Measurements from ENCODE around the gene RTN1.

RTN1 gene

DNA sequence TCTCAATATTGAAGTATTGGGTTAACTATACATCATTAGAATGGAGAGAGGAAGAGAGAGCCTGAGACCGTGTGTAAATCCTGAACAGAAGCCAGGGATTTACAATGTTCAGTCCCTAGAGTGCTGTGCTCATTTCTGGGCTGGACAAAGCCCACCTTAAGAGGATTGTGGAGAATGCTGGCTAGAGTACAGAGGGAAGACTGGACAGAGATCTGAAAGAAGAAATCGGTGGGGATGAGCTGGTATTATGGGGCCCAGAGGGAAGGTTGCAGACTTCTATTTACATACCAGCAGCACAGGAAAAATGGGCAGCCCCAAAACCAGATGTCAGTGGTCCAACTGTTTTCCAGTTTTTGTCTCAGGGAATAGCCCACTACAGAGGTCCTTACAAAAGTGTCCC lies 42.3 kb downstream of the RTN1 start:
- Histone ChIP-seq H3K79me2 (ENCODE audit: low read length) (no peaks in the 10 kb centered on the region), H3K4me3 (ENCODE audit: low read length) (no peak overlapping the region), H3K4me2 (ENCODE audit: low read depth, low read length) (no peak overlapping the region), H3K4me1 (ENCODE audit: low read length) (no peaks in the 10 kb centered on the region), H3K36me3 (replicated peaks; ENCODE audit: insufficient read depth, low read length) (no peaks in the 10 kb centered on the region), H3F3A (ENCODE audit: insufficient read depth, low read length) (no peaks in the 10 kb centered on the region), H3K27ac (ENCODE audit: low read length) (no peak overlapping the region), H3K27me3 (replicated peaks; ENCODE audit: insufficient read depth, low read length) (no peaks in the 10 kb centered on the region), H4K20me1 (ENCODE audit: insufficient read depth, low read length) (no peaks in the 10 kb centered on the region), H3K9me2 (replicated peaks; ENCODE audit: insufficient read depth, low read length) (no peaks in the 10 kb centered on the region), H3K9me3 (replicated peaks; ENCODE audit: insufficient read depth, low read length) (no peaks in the 10 kb centered on the region), H3K9ac (ENCODE audit: low read length) (no peak overlapping the region), H2AFZ (ENCODE audit: low read length) (no peak overlapping the region)
- no peak for DNase-seq
- TF ChIP-seq EZH2phosphoT487 (IDR thresholded peaks at IDR 0.05; ENCODE audit: low read length) (no peak), EZH2 (optimal IDR thresholded peaks at IDR 0.05; ENCODE audit: low read depth, low read length) (no peak)

DNA sequence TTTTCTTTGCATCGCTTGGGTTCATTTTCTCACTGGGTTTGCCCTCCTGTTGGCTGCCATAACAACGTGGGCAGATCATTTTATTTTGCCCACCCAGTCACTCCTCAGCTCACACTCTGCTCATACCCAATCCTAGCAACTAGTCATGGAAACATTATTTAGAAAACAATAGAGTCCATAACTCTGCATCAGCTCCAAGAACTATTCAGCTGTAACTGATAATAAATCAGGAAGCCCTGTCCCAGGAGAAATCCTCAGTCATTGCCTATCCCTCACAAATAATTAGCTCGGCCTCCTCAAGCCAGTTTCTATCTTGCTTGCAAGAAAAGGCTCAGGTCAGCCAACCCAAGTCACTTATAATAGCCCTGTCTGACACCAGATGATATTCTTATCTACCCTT lies 43.2 kb downstream of the RTN1 start:
- no peak overlapping the region for H3K9ac ChIP-seq (ENCODE audit: low read length)
- no peaks in the 10 kb centered on the region for H3K9me3 ChIP-seq (replicated peaks; ENCODE audit: insufficient read depth, low read length)
- no peaks in the 10 kb centered on the region for H3K4me1 ChIP-seq (ENCODE audit: low read length)
- H3K27me3 ChIP-seq (replicated peaks; ENCODE audit: insufficient read depth, low read length): no peaks in the 10 kb centered on the region
- DNase-seq: no peak
- no peak overlapping the region for H3K4me2 ChIP-seq (ENCODE audit: low read depth, low read length)
- TF ChIP-seq, protein P1, sequence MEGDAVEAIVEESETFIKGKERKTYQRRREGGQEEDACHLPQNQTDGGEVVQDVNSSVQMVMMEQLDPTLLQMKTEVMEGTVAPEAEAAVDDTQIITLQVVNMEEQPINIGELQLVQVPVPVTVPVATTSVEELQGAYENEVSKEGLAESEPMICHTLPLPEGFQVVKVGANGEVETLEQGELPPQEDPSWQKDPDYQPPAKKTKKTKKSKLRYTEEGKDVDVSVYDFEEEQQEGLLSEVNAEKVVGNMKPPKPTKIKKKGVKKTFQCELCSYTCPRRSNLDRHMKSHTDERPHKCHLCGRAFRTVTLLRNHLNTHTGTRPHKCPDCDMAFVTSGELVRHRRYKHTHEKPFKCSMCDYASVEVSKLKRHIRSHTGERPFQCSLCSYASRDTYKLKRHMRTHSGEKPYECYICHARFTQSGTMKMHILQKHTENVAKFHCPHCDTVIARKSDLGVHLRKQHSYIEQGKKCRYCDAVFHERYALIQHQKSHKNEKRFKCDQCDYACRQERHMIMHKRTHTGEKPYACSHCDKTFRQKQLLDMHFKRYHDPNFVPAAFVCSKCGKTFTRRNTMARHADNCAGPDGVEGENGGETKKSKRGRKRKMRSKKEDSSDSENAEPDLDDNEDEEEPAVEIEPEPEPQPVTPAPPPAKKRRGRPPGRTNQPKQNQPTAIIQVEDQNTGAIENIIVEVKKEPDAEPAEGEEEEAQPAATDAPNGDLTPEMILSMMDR (IDR thresholded peaks at IDR 0.05; ENCODE audit: low read length): no peak
- TF ChIP-seq EZH2 (optimal IDR thresholded peaks at IDR 0.05; ENCODE audit: low read depth, low read length) (no peak), EZH2phosphoT487 (IDR thresholded peaks at IDR 0.05; ENCODE audit: low read length) (no peak)
- H4K20me1 ChIP-seq (ENCODE audit: insufficient read depth, low read length): no peaks in the 10 kb centered on the region
- H2AFZ ChIP-seq (ENCODE audit: low read length): no peak overlapping the region
- no peaks in the 10 kb centered on the region for H3F3A ChIP-seq (ENCODE audit: insufficient read depth, low read length)
- no peaks in the 10 kb centered on the region for H3K79me2 ChIP-seq (ENCODE audit: low read length)
- H3K9me2 ChIP-seq (replicated peaks; ENCODE audit: insufficient read depth, low read length): no peaks in the 10 kb centered on the region
- H3K36me3 ChIP-seq (replicated peaks; ENCODE audit: insufficient read depth, low read length): no peaks in the 10 kb centered on the region
- H3K4me3 ChIP-seq (ENCODE audit: low read length): no peak overlapping the region
- H3K27ac ChIP-seq (ENCODE audit: low read length): no peak overlapping the region

DNA sequence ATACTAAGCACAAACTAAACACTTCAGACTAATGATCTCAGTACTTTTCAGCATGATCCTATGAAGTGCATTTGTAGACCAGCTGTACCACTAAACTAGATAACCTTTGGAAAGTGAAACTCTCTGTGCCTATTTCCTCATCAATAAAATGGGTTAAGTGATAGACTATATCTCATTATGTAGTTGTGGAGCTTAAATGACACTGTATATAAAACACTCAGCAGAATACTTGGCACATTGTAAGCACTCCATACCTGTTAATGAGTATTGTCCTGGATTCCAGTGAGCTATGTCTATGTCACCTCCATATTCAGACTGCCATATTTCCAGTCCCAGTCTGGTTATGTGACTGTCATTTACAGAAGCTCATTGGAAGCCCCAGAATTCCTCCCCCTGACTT lies 44.4 kb downstream of the RTN1 start:
- no peak overlapping the region for H3K27ac ChIP-seq (ENCODE audit: low read length)

DNA sequence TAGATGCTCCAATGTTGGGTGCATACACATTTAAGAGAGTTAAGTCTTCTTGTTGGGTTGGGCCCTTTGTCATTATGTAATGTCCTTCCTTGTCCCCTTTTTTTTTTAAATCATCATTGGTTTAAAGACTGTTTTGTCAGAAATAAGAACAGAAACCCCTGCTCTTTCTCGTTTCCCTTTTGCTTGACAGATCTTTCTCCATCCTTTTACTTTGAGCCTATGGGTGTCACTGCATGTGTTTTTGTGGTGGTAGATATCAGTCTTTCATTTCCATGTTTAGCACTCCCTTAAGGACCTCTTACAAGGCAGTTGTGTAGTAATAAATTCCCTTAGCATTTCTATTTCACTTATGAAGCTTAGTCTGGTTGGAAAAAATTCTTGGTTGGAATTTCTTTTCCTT lies 47.4 kb downstream of the RTN1 start:
- H3K4me1 ChIP-seq (ENCODE audit: low read length): no peaks in the 10 kb centered on the region
- H3K9ac ChIP-seq (ENCODE audit: low read length): no peak overlapping the region
- H3K9me2 ChIP-seq (replicated peaks; ENCODE audit: insufficient read depth, low read length): no peaks in the 10 kb centered on the region
- no peaks in the 10 kb centered on the region for H3F3A ChIP-seq (ENCODE audit: insufficient read depth, low read length)
- no peak for TF ChIP-seq EZH2 (optimal IDR thresholded peaks at IDR 0.05; ENCODE audit: low read depth, low read length)
- no peak for TF ChIP-seq EZH2phosphoT487 (IDR thresholded peaks at IDR 0.05; ENCODE audit: low read length)
- TF ChIP-seq, protein P1 (IDR thresholded peaks at IDR 0.05; ENCODE audit: low read length): no peak
- no peak overlapping the region for H3K27ac ChIP-seq (ENCODE audit: low read length)
- H3K4me3 ChIP-seq (ENCODE audit: low read length): no peak overlapping the region
- H3K4me2 ChIP-seq (ENCODE audit: low read depth, low read length): no peak overlapping the region
- no peaks in the 10 kb centered on the region for H3K27me3 ChIP-seq (replicated peaks; ENCODE audit: insufficient read depth, low read length)
- H3K79me2 ChIP-seq (ENCODE audit: low read length): no peaks in the 10 kb centered on the region
- H4K20me1 ChIP-seq (ENCODE audit: insufficient read depth, low read length): no peaks in the 10 kb centered on the region
- H3K9me3 ChIP-seq (replicated peaks; ENCODE audit: insufficient read depth, low read length): no peaks in the 10 kb centered on the region
- DNase-seq: no peak
- no peak overlapping the region for H2AFZ ChIP-seq (ENCODE audit: low read length)
- H3K36me3 ChIP-seq (replicated peaks; ENCODE audit: insufficient read depth, low read length): no peaks in the 10 kb centered on the region

More for the DNA sequence above, 44.4 kb downstream of the RTN1 start:
- Histone ChIP-seq H3K27me3 (replicated peaks; ENCODE audit: insufficient read depth, low read length) (no peaks in the 10 kb centered on the region), H3F3A (ENCODE audit: insufficient read depth, low read length) (no peaks in the 10 kb centered on the region), H3K36me3 (replicated peaks; ENCODE audit: insufficient read depth, low read length) (no peaks in the 10 kb centered on the region), H3K9me2 (replicated peaks; ENCODE audit: insufficient read depth, low read length) (no peaks in the 10 kb centered on the region), H3K79me2 (ENCODE audit: low read length) (no peaks in the 10 kb centered on the region), H4K20me1 (ENCODE audit: insufficient read depth, low read length) (no peaks in the 10 kb centered on the region), H3K9me3 (replicated peaks; ENCODE audit: insufficient read depth, low read length) (no peaks in the 10 kb centered on the region), H3K4me2 (ENCODE audit: low read depth, low read length) (no peak overlapping the region), H3K9ac (ENCODE audit: low read length) (no peak overlapping the region), H2AFZ (ENCODE audit: low read length) (no peak overlapping the region), H3K4me1 (ENCODE audit: low read length) (no peaks in the 10 kb centered on the region), H3K4me3 (ENCODE audit: low read length) (no peak overlapping the region)
- no peak for DNase-seq
- TF ChIP-seq EZH2phosphoT487 (IDR thresholded peaks at IDR 0.05; ENCODE audit: low read length) (no peak), EZH2 (optimal IDR thresholded peaks at IDR 0.05; ENCODE audit: low read depth, low read length) (no peak)
- TF ChIP-seq, protein P1 (IDR thresholded peaks at IDR 0.05; ENCODE audit: low read length): no peak

Data from MM.1S (cell line).